ENCODE data around the gene IGDCC3.

DNA sequence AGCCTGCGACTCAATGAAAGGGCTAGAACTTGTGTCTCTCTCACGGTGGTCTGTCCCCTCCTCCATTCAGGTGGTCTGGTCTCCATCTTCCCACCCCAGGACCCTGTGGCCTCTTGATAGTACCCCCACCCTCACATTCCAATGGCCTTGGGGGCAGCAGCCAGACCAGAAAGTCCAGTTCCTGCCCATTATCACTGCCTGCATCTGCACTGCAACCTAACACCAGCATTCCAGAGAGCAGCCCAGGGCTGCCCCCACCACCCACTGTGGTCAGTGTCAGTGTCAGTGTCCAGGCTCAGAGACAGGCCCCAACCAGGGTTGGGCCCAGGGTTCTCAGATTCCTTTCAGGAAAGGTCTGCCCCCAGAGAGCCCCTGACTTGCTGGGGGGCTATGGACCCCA is 12.6 kb downstream of the IGDCC3 start:
- TF ChIP-seq EZH2 (IDR thresholded peaks at IDR 0.05) (no peak), POLR2AphosphoS5 (IDR thresholded peaks at IDR 0.05; ENCODE audit: borderline replicate concordance, low read depth, low read length) (no peak)

All from SK-N-MC (cell line).